ENCODE measurements around the gene C10orf95. TPM values are rescaled to one million over a fixed set of nuclear protein-coding genes. Genes with fewer than 3 reads are reported as not detected.

Gene C10orf95
- total and polyA plus RNA-seq, 2 of the 13 experiments (the other 11 are each of a cell fraction or from before 2014, with no cell fraction given) = 0.05 to 0.07 TPM

DNA sequence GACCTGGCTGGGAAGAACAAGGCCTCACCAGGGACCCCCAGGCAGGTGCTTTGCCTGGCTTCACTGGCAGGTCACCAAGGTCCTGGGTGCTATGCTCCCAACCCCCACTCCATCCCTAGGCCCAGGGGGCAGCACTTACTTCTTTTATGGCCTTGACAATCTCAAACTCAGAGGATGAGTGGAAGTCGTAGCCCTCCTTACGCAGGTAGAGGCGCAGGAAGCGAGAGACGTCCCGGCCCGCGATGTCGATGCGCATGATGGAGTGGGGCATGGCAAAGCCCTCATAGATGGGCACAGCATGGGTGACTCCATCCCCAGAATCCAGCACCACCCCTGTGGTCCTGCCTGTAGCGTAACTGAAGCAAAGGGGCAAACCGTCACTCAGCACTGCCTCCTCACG is 32.7 kb upstream of the C10orf95 start:
- CTCF ChIA-PET (ENCODE audit: low intra/inter-chr PET ratio, low total read pairs) = no interaction called here
- Histone ChIP-seq H3K4me2 (ENCODE audit: low read depth, low read length) (no peak overlapping the region), H3K27ac (ENCODE audit: extremely low read length, insufficient read depth, low read length) (no peak overlapping the region), H3K4me3 (replicated peaks in 1 of 3; ENCODE audit: insufficient read depth in 1 of 3, low read depth in 2 of 3, low read length in 3 of 3) (no peak overlapping the region), H3K27me3 (ENCODE audit: control insufficient read depth in 1 of 2, insufficient read depth in 2 of 2, low read length in 2 of 2) (no peaks in the 10 kb centered on the region), H2AFZ (ENCODE audit: low read length) (no peak overlapping the region), H3K9ac (ENCODE audit: insufficient read depth, low read depth, low read length) (no peak overlapping the region), H3K79me2 (ENCODE audit: insufficient read depth, low read length) (no peaks in the 10 kb centered on the region), H3K36me3 (replicated peaks in 1 of 2; ENCODE audit: control insufficient read depth in 1 of 2, insufficient read depth in 2 of 2, low read length in 2 of 2) (peaks cover 46 to 79% of the 10 kb centered on the region in 2 experiments), H3K9me3 (ENCODE audit: low read length) (no peaks in the 10 kb centered on the region), H4K20me1 (ENCODE audit: insufficient read depth, low read length) (0 out of 2 replicates have a peak, but pooled peaks cover 3% of the 10 kb centered on the region), H3K4me1 (ENCODE audit: insufficient read depth, low read length) (no peaks in the 10 kb centered on the region)
- POLR2A ChIA-PET = no interaction called here
- ATAC-seq = no peak
- TF ChIP-seq ASH2L (IDR thresholded peaks at IDR 0.05; ENCODE audit: insufficient read length, low read depth, low read length) = no peak
- TF ChIP-seq, protein P1, sequence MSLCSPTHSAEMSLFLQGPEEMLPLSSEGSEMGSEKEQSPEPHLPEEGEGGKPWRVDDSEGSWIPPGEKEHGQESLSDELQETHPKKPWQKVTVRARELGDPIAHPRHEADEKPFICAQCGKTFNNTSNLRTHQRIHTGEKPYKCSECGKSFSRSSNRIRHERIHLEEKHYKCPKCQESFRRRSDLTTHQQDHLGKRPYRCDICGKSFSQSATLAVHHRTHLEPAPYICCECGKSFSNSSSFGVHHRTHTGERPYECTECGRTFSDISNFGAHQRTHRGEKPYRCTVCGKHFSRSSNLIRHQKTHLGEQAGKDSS (CRISPR knock-in tag; IDR thresholded peaks at IDR 0.05; ENCODE audit: borderline replicate concordance, low read depth) = no peak
- no peak for TF ChIP-seq KLF6 (CRISPR knock-in tag; IDR thresholded peaks at IDR 0.05)
- TF ChIP-seq, protein P2, sequence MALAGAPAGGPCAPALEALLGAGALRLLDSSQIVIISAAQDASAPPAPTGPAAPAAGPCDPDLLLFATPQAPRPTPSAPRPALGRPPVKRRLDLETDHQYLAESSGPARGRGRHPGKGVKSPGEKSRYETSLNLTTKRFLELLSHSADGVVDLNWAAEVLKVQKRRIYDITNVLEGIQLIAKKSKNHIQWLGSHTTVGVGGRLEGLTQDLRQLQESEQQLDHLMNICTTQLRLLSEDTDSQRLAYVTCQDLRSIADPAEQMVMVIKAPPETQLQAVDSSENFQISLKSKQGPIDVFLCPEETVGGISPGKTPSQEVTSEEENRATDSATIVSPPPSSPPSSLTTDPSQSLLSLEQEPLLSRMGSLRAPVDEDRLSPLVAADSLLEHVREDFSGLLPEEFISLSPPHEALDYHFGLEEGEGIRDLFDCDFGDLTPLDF (CRISPR knock-in tag; IDR thresholded peaks at IDR 0.05) = no peak
- TF ChIP-seq ZEB1 (IDR thresholded peaks at IDR 0.05; ENCODE audit: insufficient replicate concordance, low read depth) = no peak
- no peak for TF ChIP-seq SAFB2 (CRISPR knock-in tag; IDR thresholded peaks at IDR 0.05; ENCODE audit: borderline replicate concordance, low read depth)
- TF ChIP-seq, protein P3, sequence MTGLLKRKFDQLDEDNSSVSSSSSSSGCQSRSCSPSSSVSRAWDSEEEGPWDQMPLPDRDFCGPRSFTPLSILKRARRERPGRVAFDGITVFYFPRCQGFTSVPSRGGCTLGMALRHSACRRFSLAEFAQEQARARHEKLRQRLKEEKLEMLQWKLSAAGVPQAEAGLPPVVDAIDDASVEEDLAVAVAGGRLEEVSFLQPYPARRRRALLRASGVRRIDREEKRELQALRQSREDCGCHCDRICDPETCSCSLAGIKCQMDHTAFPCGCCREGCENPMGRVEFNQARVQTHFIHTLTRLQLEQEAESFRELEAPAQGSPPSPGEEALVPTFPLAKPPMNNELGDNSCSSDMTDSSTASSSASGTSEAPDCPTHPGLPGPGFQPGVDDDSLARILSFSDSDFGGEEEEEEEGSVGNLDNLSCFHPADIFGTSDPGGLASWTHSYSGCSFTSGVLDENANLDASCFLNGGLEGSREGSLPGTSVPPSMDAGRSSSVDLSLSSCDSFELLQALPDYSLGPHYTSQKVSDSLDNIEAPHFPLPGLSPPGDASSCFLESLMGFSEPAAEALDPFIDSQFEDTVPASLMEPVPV (CRISPR knock-in tag; IDR thresholded peaks at IDR 0.05) = no peak
- TF ChIP-seq MBNL3 (CRISPR knock-in tag; conservative IDR thresholded peaks at IDR 0.05) = no peak
- TF ChIP-seq, protein P4, sequence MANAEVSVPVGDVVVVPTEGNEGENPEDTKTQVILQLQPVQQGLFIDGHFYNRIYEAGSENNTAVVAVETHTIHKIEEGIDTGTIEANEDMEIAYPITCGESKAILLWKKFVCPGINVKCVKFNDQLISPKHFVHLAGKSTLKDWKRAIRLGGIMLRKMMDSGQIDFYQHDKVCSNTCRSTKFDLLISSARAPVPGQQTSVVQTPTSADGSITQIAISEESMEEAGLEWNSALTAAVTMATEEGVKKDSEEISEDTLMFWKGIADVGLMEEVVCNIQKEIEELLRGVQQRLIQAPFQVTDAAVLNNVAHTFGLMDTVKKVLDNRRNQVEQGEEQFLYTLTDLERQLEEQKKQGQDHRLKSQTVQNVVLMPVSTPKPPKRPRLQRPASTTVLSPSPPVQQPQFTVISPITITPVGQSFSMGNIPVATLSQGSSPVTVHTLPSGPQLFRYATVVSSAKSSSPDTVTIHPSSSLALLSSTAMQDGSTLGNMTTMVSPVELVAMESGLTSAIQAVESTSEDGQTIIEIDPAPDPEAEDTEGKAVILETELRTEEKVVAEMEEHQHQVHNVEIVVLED (CRISPR knock-in tag; IDR thresholded peaks at IDR 0.05; ENCODE audit: borderline replicate concordance) = no peak
- TF ChIP-seq, protein P5, sequence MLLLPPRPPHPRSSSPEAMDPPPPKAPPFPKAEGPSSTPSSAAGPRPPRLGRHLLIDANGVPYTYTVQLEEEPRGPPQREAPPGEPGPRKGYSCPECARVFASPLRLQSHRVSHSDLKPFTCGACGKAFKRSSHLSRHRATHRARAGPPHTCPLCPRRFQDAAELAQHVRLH (CRISPR knock-in tag; IDR thresholded peaks at IDR 0.05; ENCODE audit: borderline replicate concordance, low read depth) = no peak
- no peak for TF ChIP-seq ZNF468 (CRISPR knock-in tag; IDR thresholded peaks at IDR 0.05)
- no peak for TF ChIP-seq ELF3 (CRISPR knock-in tag; IDR thresholded peaks at IDR 0.05)
- TF ChIP-seq RBFOX2 (IDR thresholded peaks at IDR 0.05; ENCODE audit: low read depth, low read length) = no peak
- no peak for TF ChIP-seq ZNF260 (CRISPR knock-in tag; IDR thresholded peaks at IDR 0.05; ENCODE audit: borderline replicate concordance, low read depth)
- TF ChIP-seq ZNF749 (CRISPR knock-in tag; IDR thresholded peaks at IDR 0.05; ENCODE audit: borderline replicate concordance) = no peak
- no peak for TF ChIP-seq PLRG1 (conservative IDR thresholded peaks at IDR 0.05)
- TF ChIP-seq FOSL1 (CRISPR knock-in tag; IDR thresholded peaks at IDR 0.05; ENCODE audit: borderline replicate concordance) = no peak
- no peak for TF ChIP-seq ADNP (CRISPR knock-in tag; IDR thresholded peaks at IDR 0.05)
- DNase-seq (ENCODE audit: low spot score) = no peak
- intact Hi-C loops (cut with micrococcal nuclease; ENCODE audit: unreplicated experiment) = no loop called here
- no peak for FAIRE-seq
- in situ Hi-C loops (cut with HindIII; ENCODE audit: extremely low pct_ligation_motif_present, low pct_unique_long_range_greater_than_20kb) = no loop called here
- BruUV-seq (replicated peaks) = no TSS peak
- WGBS (ENCODE audit: low lambda C conversion rate) = 100% methylated on average over 3 of the region's 13 CpGs
